ENCODE data around the gene KAZN. TPM values are rescaled to one million over a fixed set of nuclear protein-coding genes. Genes with fewer than 3 reads are reported as not detected.

The KAZN gene
- total RNA-seq, 2 experiments from 2014 or later: 0.22 to 0.55 TPM

DNA sequence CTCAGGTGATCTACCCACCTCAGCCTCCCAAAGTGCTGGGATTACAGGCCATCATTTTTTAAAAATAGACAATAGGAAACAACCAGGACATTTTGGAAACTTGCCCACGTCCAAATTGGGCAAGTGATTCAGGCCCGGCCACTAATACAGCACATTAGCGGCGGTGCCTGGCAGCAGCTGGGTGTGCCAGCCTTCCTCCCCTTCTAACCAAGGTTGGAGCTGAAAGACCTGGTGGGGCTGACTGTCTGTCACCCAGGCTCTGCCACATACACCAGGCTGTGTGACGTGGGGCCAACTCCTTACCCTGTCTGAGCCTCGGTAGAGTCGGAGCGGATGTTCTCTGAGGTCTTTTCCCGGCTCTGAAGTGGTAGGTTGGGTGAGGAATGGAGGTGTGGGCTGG lies 525.4 kb downstream of the KAZN start:
- no peak overlapping the region for H3K4me3 ChIP-seq (ENCODE audit: low read length)
- H3K36me3 Mint-ChIP-seq (ENCODE audit: low read depth): no peaks in the 10 kb centered on the region
- H3K9me3 ChIP-seq (ENCODE audit: control insufficient read depth in 1 of 2, insufficient read depth in 1 of 2, low read length in 2 of 2): peaks cover 0 to 4% of the 10 kb centered on the region in 2 experiments
- TF ChIP-seq, protein P1, sequence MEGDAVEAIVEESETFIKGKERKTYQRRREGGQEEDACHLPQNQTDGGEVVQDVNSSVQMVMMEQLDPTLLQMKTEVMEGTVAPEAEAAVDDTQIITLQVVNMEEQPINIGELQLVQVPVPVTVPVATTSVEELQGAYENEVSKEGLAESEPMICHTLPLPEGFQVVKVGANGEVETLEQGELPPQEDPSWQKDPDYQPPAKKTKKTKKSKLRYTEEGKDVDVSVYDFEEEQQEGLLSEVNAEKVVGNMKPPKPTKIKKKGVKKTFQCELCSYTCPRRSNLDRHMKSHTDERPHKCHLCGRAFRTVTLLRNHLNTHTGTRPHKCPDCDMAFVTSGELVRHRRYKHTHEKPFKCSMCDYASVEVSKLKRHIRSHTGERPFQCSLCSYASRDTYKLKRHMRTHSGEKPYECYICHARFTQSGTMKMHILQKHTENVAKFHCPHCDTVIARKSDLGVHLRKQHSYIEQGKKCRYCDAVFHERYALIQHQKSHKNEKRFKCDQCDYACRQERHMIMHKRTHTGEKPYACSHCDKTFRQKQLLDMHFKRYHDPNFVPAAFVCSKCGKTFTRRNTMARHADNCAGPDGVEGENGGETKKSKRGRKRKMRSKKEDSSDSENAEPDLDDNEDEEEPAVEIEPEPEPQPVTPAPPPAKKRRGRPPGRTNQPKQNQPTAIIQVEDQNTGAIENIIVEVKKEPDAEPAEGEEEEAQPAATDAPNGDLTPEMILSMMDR (IDR thresholded peaks at IDR 0.05): no peak
- H3K4me1 ChIP-seq (ENCODE audit: insufficient read depth, low read length): no peaks in the 10 kb centered on the region
- no peak overlapping the region for H3K27ac Mint-ChIP-seq
- H3K9me3 Mint-ChIP-seq: no peaks in the 10 kb centered on the region
- POLR2A ChIA-PET: no interaction called here
- H3K36me3 ChIP-seq (ENCODE audit: insufficient read depth, low read length): no peaks in the 10 kb centered on the region
- ATAC-seq (ENCODE audit: poor library complexity): no peak
- H3K4me1 Mint-ChIP-seq (ENCODE audit: low read depth): no peaks in the 10 kb centered on the region
- H3K4me3 Mint-ChIP-seq: no peak overlapping the region
- intact Hi-C loops (cut with DNase I, micrococcal nuclease): no loop called here
- no peaks in the 10 kb centered on the region for H3K27me3 ChIP-seq (ENCODE audit: control insufficient read depth in 1 of 2, insufficient read depth in 2 of 2, low read length in 2 of 2)
- CTCF ChIA-PET: no interaction called here
- no peak for DNase-seq
- H3K27ac ChIP-seq (ENCODE audit: low read depth in 1 of 2, low read length in 2 of 2): no peak overlapping the region
- H3K27me3 Mint-ChIP-seq: peaks cover 6% of the 10 kb centered on the region

DNA sequence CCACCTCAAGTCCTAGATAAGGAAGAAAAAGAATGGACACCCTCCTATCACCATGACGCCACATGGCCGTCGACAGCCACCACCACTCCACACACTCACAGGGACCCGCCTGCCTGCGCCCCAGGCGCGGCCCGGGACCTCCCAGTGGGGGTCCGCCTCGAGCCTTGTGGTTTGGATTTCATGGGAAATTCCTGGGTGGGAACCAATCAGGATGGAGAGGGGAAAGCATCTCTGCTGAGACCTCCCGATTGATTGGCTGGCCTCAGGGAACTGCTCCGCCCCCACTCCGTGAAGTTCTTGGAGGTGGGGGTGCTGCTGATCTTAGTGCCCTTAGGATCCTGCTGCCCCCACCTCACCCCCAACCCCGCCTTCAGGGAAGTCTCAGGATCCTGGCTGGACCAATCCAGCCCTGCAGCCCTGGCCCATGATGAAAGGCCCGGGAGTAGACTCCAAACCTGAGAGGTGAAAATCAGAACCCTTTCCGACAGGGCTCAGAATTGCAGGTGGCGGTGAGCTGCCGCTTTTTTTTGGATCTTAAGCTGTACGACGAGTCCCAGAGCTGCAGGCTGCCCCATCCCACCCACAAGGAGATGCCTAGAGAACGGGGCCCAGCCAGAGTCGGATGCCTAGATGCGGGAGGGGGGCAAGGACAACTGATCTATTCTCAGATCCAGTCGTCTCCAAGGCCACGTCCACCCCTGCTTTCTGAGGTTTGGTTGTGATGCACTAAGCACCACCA lies 526.0 kb downstream of the KAZN start:
- H3K4me3 ChIP-seq (ENCODE audit: low read length): no peak overlapping the region
- H3K27me3 ChIP-seq (ENCODE audit: control insufficient read depth in 1 of 2, insufficient read depth in 2 of 2, low read length in 2 of 2): no peaks in the 10 kb centered on the region
- Mint-ChIP-seq H3K9me3 (no peaks in the 10 kb centered on the region), H3K36me3 (ENCODE audit: low read depth) (no peaks in the 10 kb centered on the region), H3K4me3 (no peak overlapping the region), H3K27me3 (peaks cover 5% of the 10 kb centered on the region), H3K4me1 (ENCODE audit: low read depth) (no peaks in the 10 kb centered on the region), H3K27ac (no peak overlapping the region)
- no peak overlapping the region for H3K27ac ChIP-seq (ENCODE audit: low read depth in 1 of 2, low read length in 2 of 2)
- ATAC-seq (ENCODE audit: poor library complexity) (no peak), DNase-seq (no peak)
- POLR2A ChIA-PET: no interaction called here
- H3K9me3 ChIP-seq (ENCODE audit: control insufficient read depth in 1 of 2, insufficient read depth in 1 of 2, low read length in 2 of 2): peaks cover 0 to 5% of the 10 kb centered on the region in 2 experiments
- H3K36me3 ChIP-seq (ENCODE audit: insufficient read depth, low read length): no peaks in the 10 kb centered on the region
- H3K4me1 ChIP-seq (ENCODE audit: insufficient read depth, low read length): no peaks in the 10 kb centered on the region
- CTCF ChIA-PET: no interaction called here
- TF ChIP-seq, protein P1 (IDR thresholded peaks at IDR 0.05): no peak
- intact Hi-C loops (cut with DNase I, micrococcal nuclease): loop anchor here in 1 of 2 experiments (5.0 kb wide), 1 partner anchor 308 kb away; no protein-coding TSS in a partner anchor

DNA sequence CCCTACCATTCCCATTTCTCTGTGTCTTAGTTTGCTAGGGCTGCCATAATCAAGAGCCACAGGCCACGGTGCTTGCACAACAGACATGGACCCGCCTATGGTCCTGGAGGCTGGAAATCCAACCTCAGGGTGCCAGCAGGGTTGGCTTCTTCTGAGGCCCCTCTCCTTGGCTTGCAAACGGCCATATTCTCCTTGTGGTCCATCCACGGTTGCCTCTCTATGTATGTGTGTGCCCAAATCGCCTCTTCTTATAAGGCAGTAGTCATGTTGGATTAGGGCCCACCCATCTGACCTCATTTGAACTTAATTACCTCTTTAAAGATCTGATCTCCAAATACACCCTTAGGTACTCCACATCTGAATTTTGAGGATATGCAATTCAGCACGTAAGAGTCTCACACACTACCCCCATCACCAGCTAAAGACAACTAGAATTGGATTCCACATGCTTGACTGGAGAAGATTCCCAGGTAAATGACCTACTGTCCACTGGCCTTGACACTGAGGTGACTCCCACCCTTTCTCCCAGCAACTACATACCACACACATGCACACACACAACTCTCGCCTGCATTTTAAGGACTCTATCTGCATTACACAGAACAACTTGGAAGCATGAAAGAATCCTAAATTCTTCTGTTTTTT lies 526.7 kb downstream of the KAZN start:
- no peaks in the 10 kb centered on the region for H3K9me3 Mint-ChIP-seq
- H3K36me3 Mint-ChIP-seq (ENCODE audit: low read depth): no peaks in the 10 kb centered on the region
- no peak overlapping the region for H3K27ac Mint-ChIP-seq
- Histone ChIP-seq H3K27ac (ENCODE audit: low read depth in 1 of 2, low read length in 2 of 2) (no peak overlapping the region), H3K36me3 (ENCODE audit: insufficient read depth, low read length) (no peaks in the 10 kb centered on the region), H3K4me1 (ENCODE audit: insufficient read depth, low read length) (no peaks in the 10 kb centered on the region), H3K9me3 (ENCODE audit: control insufficient read depth in 1 of 2, insufficient read depth in 1 of 2, low read length in 2 of 2) (peaks cover 0 to 7% of the 10 kb centered on the region in 2 experiments), H3K27me3 (ENCODE audit: control insufficient read depth in 1 of 2, insufficient read depth in 2 of 2, low read length in 2 of 2) (no peaks in the 10 kb centered on the region), H3K4me3 (ENCODE audit: low read length) (no peak overlapping the region)
- no peak overlapping the region for H3K4me3 Mint-ChIP-seq
- DNase-seq (no peak), ATAC-seq (ENCODE audit: poor library complexity) (no peak)
- no peaks in the 10 kb centered on the region for H3K4me1 Mint-ChIP-seq (ENCODE audit: low read depth)
- CTCF ChIA-PET: no interaction called here
- POLR2A ChIA-PET: no interaction called here
- intact Hi-C loops (cut with DNase I, micrococcal nuclease): loop anchor here in 1 of 2 experiments (5.0 kb wide), 1 partner anchor 307 kb away; no protein-coding TSS in a partner anchor
- peaks cover 5% of the 10 kb centered on the region for H3K27me3 Mint-ChIP-seq
- TF ChIP-seq, protein P1 (IDR thresholded peaks at IDR 0.05): no peak

All from CD4-positive, alpha-beta T cell (primary cell).